DND-41 (cell line): Measurements from ENCODE around the gene RNLS.

Source experiments
- EZH2 ChIP-seq: IDR thresholded peaks from 3 replicates; pipeline ENCODE4 v1.6.1; 2012; ENCODE audit warnings: borderline replicate concordance, low read depth, mild to moderate bottlenecking, moderate library complexity, low read length, inconsistent platforms; ENCODE audit not compliant: severe bottlenecking
- TF ChIP-seq, protein P1 (sequence below): IDR thresholded peaks from 2 replicates; pipeline ENCODE4 v1.5.1; 2012; ENCODE audit warnings: borderline replicate concordance, low read length, moderate library complexity, mild to moderate bottlenecking; ENCODE audit not compliant: poor library complexity, severe bottlenecking; ENCODE audit errors: extremely low read depth

DNA sequence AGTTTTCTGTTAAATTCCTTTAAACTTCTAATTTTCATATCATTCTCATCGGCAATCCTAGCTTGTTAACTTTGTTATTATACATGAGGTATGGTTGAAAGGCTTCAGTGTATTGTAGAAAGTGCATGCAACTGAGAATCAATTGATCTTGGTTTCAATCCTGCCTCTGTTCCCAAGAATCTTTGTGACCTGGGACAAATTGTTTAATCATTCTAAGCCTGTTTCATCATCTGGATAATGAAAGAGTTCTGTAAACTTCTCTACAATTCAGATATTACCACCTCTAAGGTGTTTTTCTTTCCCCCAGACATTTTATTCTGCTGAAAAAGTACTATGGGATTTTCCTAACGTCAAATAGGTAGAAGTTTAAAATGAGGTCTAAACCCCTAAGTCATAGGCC, 179.0 kb downstream of the RNLS start:
- TF ChIP-seq, protein P1, sequence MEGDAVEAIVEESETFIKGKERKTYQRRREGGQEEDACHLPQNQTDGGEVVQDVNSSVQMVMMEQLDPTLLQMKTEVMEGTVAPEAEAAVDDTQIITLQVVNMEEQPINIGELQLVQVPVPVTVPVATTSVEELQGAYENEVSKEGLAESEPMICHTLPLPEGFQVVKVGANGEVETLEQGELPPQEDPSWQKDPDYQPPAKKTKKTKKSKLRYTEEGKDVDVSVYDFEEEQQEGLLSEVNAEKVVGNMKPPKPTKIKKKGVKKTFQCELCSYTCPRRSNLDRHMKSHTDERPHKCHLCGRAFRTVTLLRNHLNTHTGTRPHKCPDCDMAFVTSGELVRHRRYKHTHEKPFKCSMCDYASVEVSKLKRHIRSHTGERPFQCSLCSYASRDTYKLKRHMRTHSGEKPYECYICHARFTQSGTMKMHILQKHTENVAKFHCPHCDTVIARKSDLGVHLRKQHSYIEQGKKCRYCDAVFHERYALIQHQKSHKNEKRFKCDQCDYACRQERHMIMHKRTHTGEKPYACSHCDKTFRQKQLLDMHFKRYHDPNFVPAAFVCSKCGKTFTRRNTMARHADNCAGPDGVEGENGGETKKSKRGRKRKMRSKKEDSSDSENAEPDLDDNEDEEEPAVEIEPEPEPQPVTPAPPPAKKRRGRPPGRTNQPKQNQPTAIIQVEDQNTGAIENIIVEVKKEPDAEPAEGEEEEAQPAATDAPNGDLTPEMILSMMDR, result no peak
- TF ChIP-seq EZH2, result no peak
